Uterine smooth muscle cell (primary cell): ENCODE data around the gene RMND5A. TPM values are rescaled to one million over a fixed set of nuclear protein-coding genes. Genes with fewer than 3 reads are reported as not detected.

Experiments used
- total RNA-seq: library from RNA; depleted of rRNA; stranded (reverse); fragments of >200 nt; gene quantifications from 2 replicates; pipeline ENCODE4 v1.2.3, GENCODE V29; 2014

RMND5A gene, protein sequence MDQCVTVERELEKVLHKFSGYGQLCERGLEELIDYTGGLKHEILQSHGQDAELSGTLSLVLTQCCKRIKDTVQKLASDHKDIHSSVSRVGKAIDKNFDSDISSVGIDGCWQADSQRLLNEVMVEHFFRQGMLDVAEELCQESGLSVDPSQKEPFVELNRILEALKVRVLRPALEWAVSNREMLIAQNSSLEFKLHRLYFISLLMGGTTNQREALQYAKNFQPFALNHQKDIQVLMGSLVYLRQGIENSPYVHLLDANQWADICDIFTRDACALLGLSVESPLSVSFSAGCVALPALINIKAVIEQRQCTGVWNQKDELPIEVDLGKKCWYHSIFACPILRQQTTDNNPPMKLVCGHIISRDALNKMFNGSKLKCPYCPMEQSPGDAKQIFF
- total RNA-seq, result 12.3 and 27.6 TPM in 2 replicates

DNA sequence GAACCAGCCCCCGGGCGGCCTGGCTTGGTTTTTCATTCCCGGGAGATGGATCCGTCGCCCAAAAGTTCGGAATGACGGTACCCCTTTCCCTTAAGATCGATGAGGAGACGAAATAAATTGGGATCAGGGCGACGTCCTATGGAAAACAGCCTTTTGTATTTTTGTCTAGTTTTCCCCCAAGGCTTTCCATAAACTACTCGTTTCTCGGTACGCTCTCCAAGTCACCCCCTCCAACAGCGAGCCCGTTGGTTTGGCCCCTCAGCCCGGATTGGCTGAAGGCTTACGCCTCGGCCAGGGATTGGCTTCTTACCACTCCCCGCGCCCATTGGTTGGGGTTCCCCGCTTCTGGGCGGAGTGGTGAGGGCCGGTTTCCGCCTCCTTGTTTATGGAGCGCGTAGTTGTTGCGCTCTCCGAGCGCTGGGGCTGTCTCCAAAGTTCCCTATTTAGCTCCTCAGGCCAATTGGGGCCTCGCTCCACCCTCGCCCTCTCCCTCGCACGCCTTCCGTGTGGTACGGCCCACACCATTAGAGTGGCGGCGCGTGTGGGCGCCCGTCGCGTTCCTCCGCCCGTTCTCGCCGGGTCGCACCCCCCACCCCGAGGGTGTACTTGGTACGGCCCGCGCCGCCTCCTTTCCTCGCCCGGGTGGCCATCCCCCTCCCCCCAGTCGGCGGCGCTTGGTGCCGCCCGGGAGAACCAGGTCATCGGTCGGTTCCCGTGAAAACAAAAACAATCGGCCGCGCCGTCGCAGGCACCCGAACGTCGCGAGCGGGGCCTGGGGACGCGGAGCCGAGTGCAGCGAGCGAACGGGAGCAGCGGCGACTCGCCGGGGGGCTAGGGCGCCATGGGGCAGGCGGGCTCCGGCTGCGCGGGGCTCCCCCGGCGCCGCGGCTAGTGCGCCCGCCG, at the start of gene RMND5A:
RMND5A (plus strand) TSS at position 655 of the 903 bp plus-strand sequence. CDS start 377 bp downstream, outside the sequence.

DNA sequence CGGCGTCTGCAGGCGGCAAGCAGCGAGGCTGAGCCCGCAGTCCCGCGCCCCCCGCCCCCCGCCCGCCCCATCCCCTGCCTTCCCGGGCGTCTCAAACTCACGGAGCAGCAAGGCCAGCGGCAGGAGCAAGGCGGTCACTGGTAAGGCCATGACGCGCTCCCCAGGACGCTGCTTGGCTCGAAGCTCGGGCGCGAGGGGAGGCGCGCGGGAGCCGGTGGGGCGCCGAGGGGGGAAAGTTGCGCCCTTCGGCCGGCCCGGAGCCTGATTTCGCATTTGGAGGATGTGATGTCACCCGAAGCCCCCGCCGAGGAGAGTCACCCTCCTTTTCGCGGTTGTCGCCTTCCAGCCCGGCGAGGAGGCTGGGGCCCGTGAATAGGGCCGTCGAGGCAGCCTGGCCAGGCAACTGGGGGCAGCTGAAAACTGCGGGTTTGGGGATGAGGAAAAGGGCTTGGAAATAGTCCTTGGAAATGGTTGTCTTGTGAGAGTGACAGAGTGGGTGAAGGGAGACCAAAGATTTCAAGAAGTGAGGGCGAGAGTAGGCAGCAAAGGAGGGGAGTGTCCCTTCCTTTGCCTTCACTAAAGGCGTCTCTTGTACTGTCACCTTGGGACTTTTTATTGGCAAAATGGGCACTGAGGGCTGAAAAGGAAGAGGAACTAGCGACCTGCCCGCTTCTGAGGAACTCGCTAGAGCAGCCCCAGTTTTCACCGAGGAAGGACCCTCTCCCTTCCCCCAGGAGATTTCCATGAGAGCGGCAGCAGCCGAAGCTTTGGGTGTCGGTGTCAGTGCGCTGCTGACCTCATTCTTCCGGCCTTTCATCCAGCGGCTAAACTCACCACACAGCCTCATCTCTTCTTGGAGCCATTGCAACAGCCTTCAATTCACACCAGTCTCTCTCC, 70.8 kb downstream of the RMND5A start, which contains the start of gene CD8A:
CD8A (minus strand) TSS at position 238 of the 897 bp plus-strand sequence; CDS start at position 150, 88 bp downstream.

Other genes starting within 250 kb of the RMND5A start
- 118 TPM in 2 replicates for gene CHMP3, start 156.8 kb upstream of the RMND5A start, total RNA-seq
- 11.4 and 18.0 TPM in 2 replicates for gene RNF103, start 96.4 kb upstream of the RMND5A start, total RNA-seq
- gene CD8A, start 70.6 kb downstream of the RMND5A start, total RNA-seq, result not detected in 2 replicates
- not detected in 2 replicates for gene CD8B, start 141.6 kb downstream of the RMND5A start, total RNA-seq
- gene RGPD1, start 221.8 kb downstream of the RMND5A start, total RNA-seq, result 0.33 and 2.9 TPM in 2 replicates